DOHH2 (cell line): ENCODE data around the gene DUSP16.

Experiments
- CTCF ChIP-seq: fragments of 200-600 bp; sonication (generic); IDR thresholded peaks from one replicate; pipeline ENCODE4 v1.5.1; 2014; ENCODE audit warnings: antibody characterized with exemption, mild to moderate bottlenecking, low read depth, low read length; ENCODE audit not compliant: poor library complexity, severe bottlenecking
- EZH2phosphoT487 ChIP-seq: fragments of 200-600 bp; sonication (generic); IDR thresholded peaks from 2 replicates; pipeline ENCODE4 v1.6.1; 2017; ENCODE audit warnings: borderline replicate concordance, mild to moderate bottlenecking, antibody characterized with exemption, low read length, moderate library complexity, mixed read lengths

DNA sequence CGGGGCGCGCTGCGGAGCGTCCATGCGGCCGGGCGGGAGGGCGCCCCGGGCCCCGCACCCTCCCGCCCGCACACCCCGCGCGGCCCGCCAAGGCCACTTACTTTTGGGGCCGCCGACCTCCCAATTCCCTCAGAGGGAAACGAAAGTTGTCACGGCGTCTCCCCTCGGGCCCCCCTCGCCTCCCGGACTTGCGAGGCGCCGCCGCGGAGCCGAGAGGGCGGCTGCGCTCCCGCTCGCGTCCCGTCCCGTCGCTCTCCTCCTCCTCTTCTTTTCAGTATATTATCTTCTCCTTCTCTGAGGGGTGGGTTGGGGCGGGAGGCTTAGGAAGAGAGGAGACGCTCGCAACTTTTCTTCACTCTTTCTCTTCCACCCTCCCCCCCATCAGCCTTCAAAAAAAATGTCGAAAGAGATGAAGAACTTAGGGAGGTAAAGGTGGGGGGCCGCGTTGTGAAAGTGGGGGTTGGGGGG is 613 bp downstream of the DUSP16 start:
- TF ChIP-seq CTCF (no peak), EZH2phosphoT487 (no peak)
